Kidney capillary endothelial cell (primary cell): ENCODE results near the gene LRRTM4.
"Not testable (repeated sequence)": the region's sequence is repeated elsewhere in the genome, so short reads cannot be mapped to it uniquely, and the experiment has no call there.

Source experiments
- DNase-seq: peaks from one replicate; pipeline ENCODE4 v3.0.0-alpha.2; 2018; ENCODE audit warnings: low spot score

The LRRTM4 gene

GRCh38 chr2:76861708-76862107 lies 660.5 kb downstream of the LRRTM4 start:
- DNase-seq, result no peak

GRCh38 chr2:76851000-76851399 lies 671.2 kb downstream of the LRRTM4 start:
- DNase-seq, result no peak

GRCh38 chr2:76849086-76849485 lies 673.1 kb downstream of the LRRTM4 start:
- DNase-seq, result no peak

GRCh38 chr2:76839826-76840225 lies 682.4 kb downstream of the LRRTM4 start:
- DNase-seq, result no peak

- no peak for DNase-seq
These were observed 692.6 kb downstream of the LRRTM4 start for GRCh38 chr2:76829374-76830234.

- DNase-seq, result no peak
These were observed 695.5 kb downstream of the LRRTM4 start for GRCh38 chr2:76826691-76827090.

GRCh38 chr2:76825140-76825970 lies 696.8 kb downstream of the LRRTM4 start:
- no peak for DNase-seq

- DNase-seq, result no peak
These were observed 700.4 kb downstream of the LRRTM4 start for GRCh38 chr2:76821731-76822130.

- DNase-seq, result no peak
These were observed 709.1 kb downstream of the LRRTM4 start for GRCh38 chr2:76813084-76813483.

- DNase-seq, result no peak
These were observed 710.0 kb downstream of the LRRTM4 start for GRCh38 chr2:76812156-76812555.

- no peak for DNase-seq
These were observed 713.0 kb downstream of the LRRTM4 start for GRCh38 chr2:76809136-76809535.

- no peak for DNase-seq
These were observed 713.4 kb downstream of the LRRTM4 start for GRCh38 chr2:76808732-76809131.

- DNase-seq, result no peak
These were observed 728.4 kb downstream of the LRRTM4 start for GRCh38 chr2:76793647-76794334.

- DNase-seq, result not testable (repeated sequence)
These were observed 740.9 kb downstream of the LRRTM4 start for GRCh38 chr2:76781313-76781712.

- no peak for DNase-seq
These were observed 758.9 kb downstream of the LRRTM4 start for GRCh38 chr2:76763276-76763675.

GRCh38 chr2:76760367-76760704 lies 761.8 kb downstream of the LRRTM4 start:
- DNase-seq, result no peak

- DNase-seq, result no peak
These were observed 762.4 kb downstream of the LRRTM4 start for GRCh38 chr2:76759634-76760366.

- no peak for DNase-seq
These were observed 769.7 kb downstream of the LRRTM4 start for GRCh38 chr2:76752506-76752905.

- no peak for DNase-seq
These were observed 772.3 kb downstream of the LRRTM4 start for GRCh38 chr2:76749858-76750257.

GRCh38 chr2:76748581-76749296 lies 773.4 kb downstream of the LRRTM4 start:
- DNase-seq, result no peak

- no peak for DNase-seq
These were observed 776.6 kb downstream of the LRRTM4 start for GRCh38 chr2:76745605-76746004.
